Effector CD4-positive, alpha-beta T cell (primary cell): ENCODE measurements around the gene SCRN3.
"Not testable (repeated sequence)": the region's sequence is repeated elsewhere in the genome, so short reads cannot be mapped to it uniquely, and the experiment has no call there.

Experiments used
- DNase-seq: peaks from one replicate; pipeline ENCODE4 v3.0.0-alpha.2; 2020

SCRN3 gene

DNA sequence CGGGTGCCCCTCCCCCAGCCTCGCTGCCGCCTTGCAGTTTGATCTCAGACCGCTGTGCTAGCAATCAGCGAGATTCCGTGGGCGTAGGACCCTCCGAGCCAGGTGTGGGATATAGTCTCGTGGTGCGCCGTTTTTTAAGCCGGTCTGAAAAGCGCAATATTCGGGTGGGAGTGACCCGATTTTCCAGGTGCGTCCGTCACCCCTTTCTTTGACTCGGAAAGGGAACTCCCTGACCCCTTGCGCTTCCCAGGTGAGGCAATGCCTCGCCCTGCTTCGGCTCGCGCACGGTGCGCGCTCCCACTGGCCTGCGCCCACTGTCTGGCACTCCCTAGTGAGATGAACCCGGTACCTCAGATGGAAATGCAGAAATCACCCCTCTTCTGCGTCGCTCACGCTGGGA lies 14.5 kb downstream of the SCRN3 start:
- not testable (repeated sequence) for DNase-seq

- no peak for DNase-seq
Measured at GRCh38 chr2:174412256-174412655, 16.7 kb downstream of the SCRN3 start.

GRCh38 chr2:174428214-174428613 lies 32.7 kb downstream of the SCRN3 start:
- DNase-seq = no peak

- DNase-seq = no peak
Measured at GRCh38 chr2:174430066-174430465, 34.5 kb downstream of the SCRN3 start.

GRCh38 chr2:174431902-174432301 lies 36.4 kb downstream of the SCRN3 start:
- DNase-seq = no peak

DNA sequence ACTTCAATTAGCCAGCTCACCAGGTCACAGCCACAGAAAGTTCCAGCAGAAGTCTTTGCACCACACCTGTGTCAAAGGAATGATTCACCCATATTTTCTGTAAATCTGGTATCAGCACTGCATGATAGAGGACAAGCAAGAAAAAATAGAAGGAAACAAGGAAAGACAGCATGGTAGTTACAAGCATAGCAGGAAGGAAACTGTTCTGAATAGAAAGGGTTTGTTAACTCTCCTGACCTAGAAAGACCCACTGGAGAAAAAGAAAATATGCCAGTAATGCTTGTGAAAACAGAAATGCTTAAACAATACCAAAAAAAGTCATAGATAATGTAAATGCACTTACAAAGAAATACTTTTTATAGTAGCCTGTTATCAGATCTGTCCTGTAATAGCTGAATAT lies 40.8 kb downstream of the SCRN3 start:
- DNase-seq = no peak

- DNase-seq = no peak
Measured at GRCh38 chr2:174438146-174438886, 42.8 kb downstream of the SCRN3 start.

GRCh38 chr2:174439323-174439722 lies 43.8 kb downstream of the SCRN3 start:
- no peak for DNase-seq

- no peak for DNase-seq
Measured at GRCh38 chr2:174439950-174440349, 44.4 kb downstream of the SCRN3 start.

- no peak for DNase-seq
Measured at GRCh38 chr2:174442546-174443510, 47.3 kb downstream of the SCRN3 start.

GRCh38 chr2:174444761-174445160 lies 49.2 kb downstream of the SCRN3 start:
- DNase-seq = no peak

DNA sequence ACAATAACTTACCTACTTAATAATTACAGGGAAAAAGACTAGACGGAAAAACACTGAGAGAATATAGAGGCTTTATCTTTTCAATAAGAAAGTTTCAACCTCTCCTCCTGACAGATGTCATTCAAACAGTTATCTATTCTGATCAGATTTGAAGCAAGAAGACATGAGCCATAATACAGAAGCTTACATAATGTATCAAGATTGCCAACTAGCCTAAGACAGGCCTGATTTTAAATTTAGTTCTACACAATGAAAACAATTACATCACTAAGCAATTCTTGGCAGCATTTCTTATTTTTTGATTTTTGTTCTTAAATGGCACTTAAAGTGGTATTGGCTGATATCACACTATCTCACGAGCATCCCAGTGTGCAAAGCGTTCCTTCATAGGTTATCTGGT lies 49.7 kb downstream of the SCRN3 start:
- no peak for DNase-seq

DNA sequence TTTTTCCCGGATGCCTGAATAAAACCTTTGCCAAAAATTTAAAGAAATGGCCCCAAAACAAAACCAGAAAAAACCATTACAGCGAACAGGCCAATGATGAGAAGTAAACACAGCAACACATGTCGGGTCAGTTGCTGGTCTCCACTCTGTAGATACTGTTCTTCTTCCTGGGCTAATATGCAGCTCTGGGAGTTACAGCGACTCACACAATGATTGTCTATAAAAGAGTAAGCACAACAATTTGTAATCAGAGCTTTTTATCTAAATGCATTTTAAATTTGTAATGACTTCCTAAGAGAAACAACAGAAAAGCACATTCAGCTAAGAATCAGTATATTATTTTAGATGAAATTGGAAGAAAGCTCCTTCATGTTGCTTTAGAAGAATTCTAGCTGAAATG lies 51.0 kb downstream of the SCRN3 start:
- DNase-seq = no peak

- no peak for DNase-seq
Measured at GRCh38 chr2:174449033-174449432, 53.5 kb downstream of the SCRN3 start.

GRCh38 chr2:174450021-174450816 lies 54.7 kb downstream of the SCRN3 start:
- no peak for DNase-seq

DNA sequence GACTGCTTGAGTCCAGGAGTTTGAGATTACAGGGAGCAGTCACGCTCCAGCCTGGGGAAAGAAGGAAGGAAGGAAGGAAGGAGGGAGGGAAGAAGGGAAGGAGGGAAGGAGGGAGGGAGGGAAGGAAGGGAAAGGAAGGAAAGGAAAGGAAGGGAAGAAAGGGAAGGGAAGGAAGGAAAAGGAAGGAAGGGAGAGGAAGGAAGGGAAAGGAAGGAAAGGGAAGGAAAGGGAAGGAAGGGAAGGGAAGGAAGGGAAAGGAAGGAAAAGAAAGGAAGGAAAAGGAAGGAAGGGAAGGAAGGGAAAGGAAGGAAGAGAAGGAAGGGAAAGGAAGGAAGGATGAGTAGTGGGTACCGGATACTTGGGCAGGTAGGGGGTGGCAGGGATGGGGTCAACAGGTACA lies 59.0 kb downstream of the SCRN3 start:
- DNase-seq = no peak

GRCh38 chr2:174461221-174461620 lies 65.7 kb downstream of the SCRN3 start:
- no peak for DNase-seq

DNA sequence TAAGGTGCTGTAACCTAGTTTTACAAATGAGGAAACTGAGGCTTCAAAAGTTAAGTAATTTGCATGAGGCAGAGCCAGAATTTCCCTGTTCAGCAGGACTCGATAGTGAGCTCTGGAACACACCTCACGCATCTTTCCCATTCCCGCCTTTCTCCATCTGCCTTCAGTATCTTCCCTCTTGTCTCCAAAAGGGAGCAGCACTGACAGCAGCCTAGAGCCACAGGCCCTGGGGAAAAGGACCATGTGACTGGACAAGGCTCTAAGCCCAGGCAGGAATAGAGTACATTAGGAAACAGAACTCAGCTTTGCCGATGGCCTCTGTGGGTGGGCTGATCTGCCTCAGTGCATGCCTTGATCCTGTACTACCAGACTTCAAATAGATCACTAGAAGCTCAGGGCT lies 69.8 kb downstream of the SCRN3 start:
- DNase-seq = no peak

- DNase-seq = no peak
Measured at GRCh38 chr2:174473796-174474195, 78.3 kb downstream of the SCRN3 start.

DNA sequence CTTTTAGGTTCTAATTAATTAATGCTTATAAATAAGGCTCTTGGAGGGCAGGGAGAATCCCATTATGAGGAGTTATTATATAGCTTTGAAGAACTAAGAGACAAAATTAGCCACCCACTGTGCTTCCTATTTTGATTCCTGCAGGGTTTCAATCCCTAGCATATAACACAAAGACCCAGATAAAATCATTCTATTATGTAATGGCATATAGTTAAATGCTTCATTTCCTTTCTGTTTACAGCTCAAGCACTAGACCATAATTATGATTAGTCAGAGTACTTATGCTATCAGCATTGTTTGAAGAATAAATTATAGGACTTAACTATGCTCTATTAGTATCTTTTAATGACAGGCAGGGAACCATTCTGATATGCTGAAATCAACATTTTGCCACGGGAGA lies 82.2 kb downstream of the SCRN3 start:
- no peak for DNase-seq
